Measurements from ENCODE around the gene ATP1B1. TPM values are rescaled to one million over a fixed set of nuclear protein-coding genes. Genes with fewer than 3 reads are reported as not detected.

The ATP1B1 gene
- total RNA-seq, 2 donors from 2014 or later, result 116 to 138 TPM

DNA sequence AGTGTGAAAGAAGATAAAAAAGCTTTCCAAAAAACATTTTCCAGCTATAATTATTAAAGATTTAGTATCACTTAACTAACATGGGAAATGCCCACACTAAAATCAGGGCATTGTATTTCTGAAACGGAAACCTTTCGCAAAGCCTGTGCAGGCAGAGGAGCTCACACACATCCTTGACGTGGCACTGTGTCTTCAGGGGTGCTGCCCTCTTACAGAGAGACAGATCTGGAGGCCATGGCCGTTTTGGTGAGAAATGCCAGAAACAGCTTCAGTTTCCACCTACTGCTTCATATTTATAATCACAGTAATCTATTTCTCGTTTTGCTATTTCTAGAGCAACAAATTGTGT, 26.7 kb downstream of the ATP1B1 start:
- Histone ChIP-seq H3K4me1 (peaks cover 9% of the 10 kb centered on the region), H3K27ac (peak overlapping the region in 1 of 4 donors; percentile 10), H3K36me3 (replicated peaks in 1 of 2; ENCODE audit: insufficient read depth in 1 of 2, low read depth in 2 of 2) (peaks cover 3 to 9% of the 10 kb centered on the region in 2 donors), H3K27me3 (no peaks in the 10 kb centered on the region), H3K4me3 (no peak overlapping the region), H3K9me3 (no peaks in the 10 kb centered on the region)
- DNase-seq (no peak), ATAC-seq (no peak)
- 58 to 61% methylated on average over 5 of the region's 5 CpGs for WGBS, 2 donors
- intact Hi-C loops (cut with DNase I), result no loop called here
- TF ChIP-seq, protein P1, sequence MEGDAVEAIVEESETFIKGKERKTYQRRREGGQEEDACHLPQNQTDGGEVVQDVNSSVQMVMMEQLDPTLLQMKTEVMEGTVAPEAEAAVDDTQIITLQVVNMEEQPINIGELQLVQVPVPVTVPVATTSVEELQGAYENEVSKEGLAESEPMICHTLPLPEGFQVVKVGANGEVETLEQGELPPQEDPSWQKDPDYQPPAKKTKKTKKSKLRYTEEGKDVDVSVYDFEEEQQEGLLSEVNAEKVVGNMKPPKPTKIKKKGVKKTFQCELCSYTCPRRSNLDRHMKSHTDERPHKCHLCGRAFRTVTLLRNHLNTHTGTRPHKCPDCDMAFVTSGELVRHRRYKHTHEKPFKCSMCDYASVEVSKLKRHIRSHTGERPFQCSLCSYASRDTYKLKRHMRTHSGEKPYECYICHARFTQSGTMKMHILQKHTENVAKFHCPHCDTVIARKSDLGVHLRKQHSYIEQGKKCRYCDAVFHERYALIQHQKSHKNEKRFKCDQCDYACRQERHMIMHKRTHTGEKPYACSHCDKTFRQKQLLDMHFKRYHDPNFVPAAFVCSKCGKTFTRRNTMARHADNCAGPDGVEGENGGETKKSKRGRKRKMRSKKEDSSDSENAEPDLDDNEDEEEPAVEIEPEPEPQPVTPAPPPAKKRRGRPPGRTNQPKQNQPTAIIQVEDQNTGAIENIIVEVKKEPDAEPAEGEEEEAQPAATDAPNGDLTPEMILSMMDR (IDR thresholded peaks at IDR 0.05), result no peak

DNA sequence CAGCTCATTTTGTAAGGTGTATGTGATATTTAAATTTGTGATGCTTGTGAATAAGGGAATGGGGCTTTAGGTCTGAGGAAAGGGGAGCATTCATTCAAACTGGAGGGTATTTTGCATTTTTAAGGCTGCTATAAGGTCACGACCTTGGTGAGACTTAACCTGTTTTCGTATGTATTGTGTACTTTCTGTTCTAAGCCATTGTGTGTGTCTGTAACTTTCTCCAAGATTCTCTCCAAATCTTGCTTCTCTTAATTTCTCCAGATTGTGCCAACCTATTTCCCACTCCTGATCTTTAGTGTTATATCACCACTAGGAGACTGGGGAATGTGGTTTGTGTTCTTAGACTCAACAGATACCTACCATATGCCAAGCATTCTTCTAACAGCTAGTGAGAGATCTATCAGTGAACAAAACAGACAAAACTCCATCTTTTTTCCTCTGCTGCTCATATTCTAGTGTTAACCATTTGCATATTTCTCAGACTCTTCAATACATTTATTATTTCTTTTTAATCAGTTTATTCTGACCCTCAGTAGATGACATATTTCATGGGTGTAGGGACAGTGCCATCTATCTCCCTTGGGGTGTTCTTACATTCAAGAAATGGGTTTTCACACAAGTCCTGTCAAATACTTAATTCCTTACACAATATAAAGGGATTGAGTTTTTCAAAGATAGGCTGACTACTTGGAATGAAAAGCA, 27.5 kb downstream of the ATP1B1 start:
- peak; percentile 17 for ATAC-seq
- intact Hi-C loops (cut with DNase I), result no loop called here
- TF ChIP-seq, protein P1 (IDR thresholded peaks at IDR 0.05), result peak in 6 of 7 experiments; percentile 20 to 52 (median 50)
- TF ChIP-seq POLR2A (IDR thresholded peaks at IDR 0.05), result no peak
- peak overlapping the region in 1 of 4 donors; percentile 13 for H3K27ac ChIP-seq
- H3K27me3 ChIP-seq, result no peaks in the 10 kb centered on the region
- DNase-seq, result no peak
- WGBS, 2 donors, result 49 to 69% methylated on average over 2 of the region's 2 CpGs
- peaks cover 0 to 9% of the 10 kb centered on the region in 2 donors for H3K36me3 ChIP-seq (replicated peaks in 1 of 2; ENCODE audit: insufficient read depth in 1 of 2, low read depth in 2 of 2)
- peaks cover 9% of the 10 kb centered on the region for H3K4me1 ChIP-seq
- no peaks in the 10 kb centered on the region for H3K9me3 ChIP-seq
- no peak overlapping the region for H3K4me3 ChIP-seq

DNA sequence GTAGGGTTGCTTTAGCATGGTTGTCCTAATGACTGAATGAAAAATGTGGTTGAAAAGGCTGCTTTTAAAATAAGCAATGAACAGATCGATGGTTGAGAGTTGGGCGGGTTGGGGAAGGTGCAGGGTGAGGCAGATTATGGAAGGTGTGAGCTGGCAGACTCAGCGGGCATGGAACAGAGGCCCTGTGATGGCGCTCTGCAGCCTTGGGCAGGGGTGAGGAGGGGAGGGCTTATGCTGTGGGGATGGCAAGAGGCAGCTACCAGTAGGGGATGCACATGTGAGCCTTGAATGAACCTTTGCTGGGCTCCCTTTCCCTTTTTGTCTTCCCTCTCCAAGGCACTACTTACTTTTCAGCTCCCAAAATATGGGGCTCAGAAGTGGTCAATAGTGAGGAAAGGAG, 30.9 kb downstream of the ATP1B1 start:
- ATAC-seq (no peak), DNase-seq (no peak)
- TF ChIP-seq, protein P1 (IDR thresholded peaks at IDR 0.05), result no peak
- TF ChIP-seq POLR2A (IDR thresholded peaks at IDR 0.05), result no peak
- no peaks in the 10 kb centered on the region for H3K27me3 ChIP-seq
- no peak overlapping the region for H3K27ac ChIP-seq
- H3K9me3 ChIP-seq, result no peaks in the 10 kb centered on the region
- peaks cover 9% of the 10 kb centered on the region for H3K4me1 ChIP-seq
- no peaks in the 10 kb centered on the region for H3K36me3 ChIP-seq (replicated peaks in 1 of 2; ENCODE audit: insufficient read depth in 1 of 2, low read depth in 2 of 2)
- intact Hi-C loops (cut with DNase I), result no loop called here
- 89 to 95% methylated on average over 4 of the region's 4 CpGs for WGBS, 2 donors
- no peak overlapping the region for H3K4me3 ChIP-seq

DNA sequence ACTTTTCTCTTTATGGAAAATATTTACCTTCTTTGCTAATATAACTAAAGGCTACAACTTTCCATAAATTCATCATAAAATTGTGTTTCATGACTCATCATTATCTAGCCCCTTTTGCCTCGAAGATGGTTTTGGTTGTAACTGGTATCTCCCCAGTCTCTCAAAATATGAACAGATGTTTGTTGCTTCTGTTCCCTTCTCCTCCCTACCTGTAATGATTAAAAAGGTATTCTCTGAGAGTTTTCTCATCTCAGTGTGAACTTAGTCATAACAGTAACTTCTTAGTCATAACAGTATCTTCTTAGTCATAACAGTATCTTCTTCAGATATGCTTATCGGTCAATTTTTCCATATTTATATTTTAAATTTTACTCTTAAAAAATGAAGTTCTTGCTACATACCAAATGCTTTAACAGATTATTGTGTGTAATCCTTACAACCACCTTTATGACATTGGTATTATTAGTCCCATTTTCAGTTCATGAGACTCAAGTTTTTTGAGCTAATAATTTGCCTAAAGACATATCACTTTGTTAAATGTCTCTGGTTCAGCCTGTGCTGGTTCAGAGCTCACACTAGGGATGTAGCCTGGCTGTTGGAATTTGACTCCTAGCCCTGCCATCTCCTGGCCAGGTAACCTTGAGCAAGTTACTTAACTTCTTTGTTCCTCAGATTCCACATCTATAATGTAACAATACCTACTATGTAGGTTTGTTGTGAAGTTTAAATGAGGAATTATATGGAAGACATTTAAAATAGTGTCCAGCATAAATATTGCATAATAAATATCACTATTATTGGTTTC, 32.6 kb downstream of the ATP1B1 start:
- DNase-seq (no peak), ATAC-seq (no peak)
- Histone ChIP-seq H3K27me3 (no peaks in the 10 kb centered on the region), H3K27ac (no peak overlapping the region), H3K36me3 (replicated peaks in 1 of 2; ENCODE audit: insufficient read depth in 1 of 2, low read depth in 2 of 2) (no peaks in the 10 kb centered on the region), H3K4me3 (no peak overlapping the region), H3K9me3 (no peaks in the 10 kb centered on the region), H3K4me1 (peaks cover 3% of the 10 kb centered on the region)
- WGBS, 2 donors, result 91 to 93% methylated on average over 2 of the region's 2 CpGs
- no peak for TF ChIP-seq POLR2A (IDR thresholded peaks at IDR 0.05)
- TF ChIP-seq, protein P1 (IDR thresholded peaks at IDR 0.05), result no peak
- intact Hi-C loops (cut with DNase I), result no loop called here

All from body of pancreas (tissue), 4 donors.